HG02678 (cell line): ENCODE data around the gene CPSF4.

Experiments used
- ATAC-seq: cut with Tn5 transposase; IDR thresholded peaks from one replicate; pipeline ENCODE4 v1.9.1; 2021; ENCODE audit warnings: mild to moderate bottlenecking, moderate library complexity; ENCODE audit not compliant: unreplicated experiment

Gene CPSF4

DNA sequence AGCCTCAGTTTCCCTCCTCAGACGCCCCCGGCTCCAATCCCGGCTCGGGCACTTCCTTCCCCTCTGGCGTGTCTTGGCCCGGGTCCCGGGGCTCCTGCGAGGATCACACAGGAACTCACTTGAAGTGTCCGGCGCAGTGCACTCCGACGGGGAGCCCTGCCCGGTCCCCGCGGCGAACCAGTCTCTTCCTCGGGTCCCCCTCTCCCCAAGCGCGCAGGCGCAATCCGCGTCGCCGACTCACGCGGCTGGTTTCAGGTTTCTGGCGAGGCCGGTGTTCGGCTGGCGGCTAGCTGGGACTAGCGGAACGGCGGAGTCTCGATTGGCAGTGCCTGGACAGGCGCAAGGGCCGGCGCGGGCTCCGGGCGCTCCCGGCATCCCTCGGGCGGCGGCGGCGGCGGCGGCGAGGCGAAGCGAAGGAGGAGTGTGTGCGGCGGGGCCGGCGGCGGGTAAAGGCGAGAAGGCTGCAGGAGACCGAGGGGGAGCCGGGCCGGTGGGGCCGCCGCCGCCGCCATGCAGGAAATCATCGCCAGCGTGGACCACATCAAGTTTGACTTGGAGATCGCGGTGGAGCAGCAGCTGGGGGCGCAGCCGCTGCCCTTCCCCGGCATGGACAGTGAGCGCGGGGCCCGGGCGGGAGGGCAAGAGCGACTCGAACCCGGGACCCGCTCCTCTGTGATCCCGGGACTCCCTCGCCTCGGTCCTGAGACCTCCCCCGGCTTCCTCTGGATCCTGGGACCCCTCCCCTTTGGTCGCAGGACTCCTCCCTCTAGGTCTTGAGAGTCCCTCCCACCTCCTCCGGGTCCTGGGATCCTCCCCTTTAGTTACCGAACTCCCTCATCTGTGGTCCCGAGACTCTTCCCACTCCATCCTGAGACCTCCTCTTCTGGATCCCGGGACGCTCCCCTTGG lies at the start of gene CPSF4, which contains the start of gene PTCD1:
CPSF4 (plus strand) TSS at position 371 of the 908 bp plus-strand sequence; CDS start at position 511, 140 bp downstream.
PTCD1 (minus strand) TSS at position 226 of the 908 bp plus-strand sequence. CDS start 3,556 bp downstream, outside the sequence.
- peak; percentile 95 for ATAC-seq

DNA sequence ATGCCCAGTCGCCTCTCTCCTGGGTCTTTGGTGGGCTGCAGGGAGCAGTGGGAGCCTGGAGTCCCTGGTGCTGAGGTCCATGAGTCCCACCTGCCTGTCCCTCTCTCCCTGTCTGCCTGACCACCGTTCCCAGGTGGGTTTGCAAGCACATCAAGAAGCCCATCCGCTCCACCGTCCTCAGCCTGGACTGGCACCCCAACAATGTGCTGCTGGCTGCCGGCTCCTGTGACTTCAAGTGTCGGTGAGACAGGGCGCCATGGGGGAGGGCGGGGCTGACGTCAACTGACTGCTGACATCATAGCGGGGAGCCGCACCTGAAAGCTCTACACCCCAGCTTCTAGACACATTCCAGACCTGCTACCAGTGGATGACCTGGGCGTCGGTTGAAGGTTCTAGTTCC lies 49.0 kb upstream of the CPSF4 start:
- ATAC-seq: no peak

DNA sequence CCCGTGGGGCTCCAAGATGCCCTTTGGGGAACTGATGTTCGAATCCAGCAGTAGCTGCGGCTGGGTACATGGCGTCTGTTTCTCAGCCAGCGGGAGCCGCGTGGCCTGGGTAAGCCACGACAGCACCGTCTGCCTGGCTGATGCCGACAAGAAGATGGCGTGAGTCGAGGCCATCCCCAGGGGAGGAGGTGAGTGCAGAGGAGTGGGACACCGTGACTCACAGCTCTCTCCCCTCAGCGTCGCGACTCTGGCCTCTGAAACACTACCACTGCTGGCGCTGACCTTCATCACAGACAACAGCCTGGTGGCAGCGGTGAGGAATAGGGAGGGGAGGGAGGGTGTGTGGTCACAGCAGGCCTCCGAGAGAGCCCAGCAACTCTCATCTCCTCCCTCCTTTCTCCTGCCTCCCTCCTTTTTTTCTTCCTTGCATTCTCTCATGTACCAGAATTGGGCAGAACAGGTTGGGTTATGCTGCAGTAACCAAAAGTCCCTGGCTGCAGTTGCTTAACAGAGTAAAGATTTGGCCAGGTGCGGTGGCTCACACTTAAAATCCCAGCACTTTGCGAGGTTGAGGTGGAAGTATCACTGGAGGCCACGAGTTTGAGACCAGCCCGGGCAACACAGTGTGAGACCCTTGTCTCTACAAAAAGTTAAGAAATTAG lies 47.7 kb upstream of the CPSF4 start:
- no peak for ATAC-seq

DNA sequence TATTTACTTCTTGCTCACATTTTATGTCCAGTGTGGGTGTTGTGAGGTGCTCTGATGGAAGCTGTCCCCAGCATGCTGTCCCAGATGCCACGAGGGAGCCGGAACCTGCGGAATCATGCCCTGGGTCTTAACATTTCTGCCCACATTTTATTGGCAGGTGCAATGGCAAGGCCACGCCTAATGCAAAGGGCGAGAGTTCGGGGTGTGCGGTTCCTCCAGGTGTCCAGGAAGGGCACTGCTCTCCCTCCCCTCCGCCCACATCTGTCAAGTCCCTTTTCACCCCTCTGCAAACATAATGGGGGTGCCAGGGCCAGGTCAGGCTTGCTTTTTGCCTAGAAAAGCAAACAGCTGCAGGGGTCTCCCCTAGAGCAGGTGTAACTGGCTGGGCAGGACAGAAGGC lies 46.7 kb upstream of the CPSF4 start:
- ATAC-seq: no peak

DNA sequence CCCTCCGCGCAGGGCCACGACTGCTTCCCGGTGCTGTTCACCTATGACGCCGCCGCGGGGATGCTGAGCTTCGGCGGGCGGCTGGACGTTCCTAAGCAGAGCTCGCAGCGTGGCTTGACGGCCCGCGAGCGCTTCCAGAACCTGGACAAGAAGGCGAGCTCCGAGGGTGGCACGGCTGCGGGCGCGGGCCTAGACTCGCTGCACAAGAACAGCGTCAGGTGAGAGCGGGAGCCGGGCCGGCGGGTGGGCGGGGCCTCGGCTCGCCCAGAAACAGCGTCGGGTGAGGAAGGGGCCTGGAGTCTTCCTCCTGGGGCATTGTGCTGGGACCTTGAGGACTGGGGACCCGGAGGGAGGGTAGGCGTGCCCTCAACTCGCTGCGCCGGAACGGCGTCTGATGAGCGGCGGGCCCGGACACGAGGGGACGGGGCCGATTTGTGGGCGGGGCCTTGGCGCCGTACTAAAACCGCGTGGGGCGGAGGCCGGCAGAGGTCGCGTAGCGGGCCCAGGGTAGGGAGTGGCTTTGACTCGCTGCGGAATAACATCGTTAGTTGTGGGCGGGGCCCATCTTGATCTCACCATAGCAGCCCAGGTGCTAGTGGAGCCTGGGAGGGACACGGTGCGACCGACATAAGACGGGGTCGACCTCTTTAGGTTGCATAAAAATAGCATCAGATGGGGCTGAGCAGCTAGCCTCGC lies 45.9 kb upstream of the CPSF4 start:
- ATAC-seq: peak; percentile 57

DNA sequence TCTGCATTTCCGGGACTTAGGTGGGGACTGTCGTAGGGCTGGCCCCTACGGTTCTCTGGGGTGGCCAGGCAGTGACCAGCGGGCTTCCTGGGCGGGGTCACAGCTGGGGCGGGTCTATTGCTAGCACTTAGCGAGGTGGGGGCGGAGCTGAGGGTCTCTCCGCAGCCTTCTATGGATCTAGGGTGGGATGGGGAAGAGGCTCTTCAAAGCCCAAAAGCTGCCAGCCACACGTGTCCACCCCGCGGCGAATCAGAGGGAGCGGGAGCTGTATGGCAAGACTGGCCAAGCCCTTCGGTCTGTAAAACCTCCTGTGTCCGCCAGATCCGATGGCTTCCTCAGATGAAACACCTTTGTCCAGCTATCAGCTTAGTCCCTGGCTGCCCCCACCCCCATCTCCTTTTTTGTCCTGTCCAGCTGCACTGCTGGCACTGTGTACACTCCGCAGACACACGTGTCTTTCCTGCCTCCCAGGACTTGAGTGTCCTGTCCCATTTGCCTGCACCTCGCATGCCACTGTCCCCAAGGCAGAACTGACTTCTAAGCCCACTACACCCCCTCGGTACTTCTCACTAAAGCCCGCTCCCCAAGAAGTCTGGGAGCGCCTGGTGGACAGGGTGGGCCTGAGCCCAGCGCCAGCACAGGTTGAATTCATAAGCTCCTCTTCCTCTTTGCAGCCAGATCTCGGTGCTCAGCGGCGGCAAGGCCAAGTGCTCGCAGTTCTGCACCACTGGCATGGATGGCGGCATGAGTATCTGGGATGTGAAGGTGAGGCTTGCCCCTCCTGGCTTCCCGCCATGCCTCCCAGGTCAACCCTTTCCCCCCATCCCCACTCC lies 45.2 kb upstream of the CPSF4 start:
- no peak for ATAC-seq

DNA sequence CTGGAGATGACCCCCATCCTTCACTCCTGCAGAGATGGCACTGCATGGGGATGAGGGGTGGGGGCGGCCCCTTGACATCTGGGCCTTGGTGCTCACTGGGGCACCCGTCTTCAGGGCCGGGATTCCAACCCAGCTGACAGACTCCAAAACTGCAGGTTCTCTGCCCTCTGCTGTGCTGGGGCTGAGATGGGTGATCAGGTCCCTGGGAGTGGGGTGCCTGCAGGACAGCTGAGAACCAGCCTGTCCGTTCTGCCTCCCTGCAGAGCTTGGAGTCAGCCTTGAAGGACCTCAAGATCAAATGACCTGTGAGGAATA lies 44.6 kb upstream of the CPSF4 start:
- ATAC-seq: no peak

DNA sequence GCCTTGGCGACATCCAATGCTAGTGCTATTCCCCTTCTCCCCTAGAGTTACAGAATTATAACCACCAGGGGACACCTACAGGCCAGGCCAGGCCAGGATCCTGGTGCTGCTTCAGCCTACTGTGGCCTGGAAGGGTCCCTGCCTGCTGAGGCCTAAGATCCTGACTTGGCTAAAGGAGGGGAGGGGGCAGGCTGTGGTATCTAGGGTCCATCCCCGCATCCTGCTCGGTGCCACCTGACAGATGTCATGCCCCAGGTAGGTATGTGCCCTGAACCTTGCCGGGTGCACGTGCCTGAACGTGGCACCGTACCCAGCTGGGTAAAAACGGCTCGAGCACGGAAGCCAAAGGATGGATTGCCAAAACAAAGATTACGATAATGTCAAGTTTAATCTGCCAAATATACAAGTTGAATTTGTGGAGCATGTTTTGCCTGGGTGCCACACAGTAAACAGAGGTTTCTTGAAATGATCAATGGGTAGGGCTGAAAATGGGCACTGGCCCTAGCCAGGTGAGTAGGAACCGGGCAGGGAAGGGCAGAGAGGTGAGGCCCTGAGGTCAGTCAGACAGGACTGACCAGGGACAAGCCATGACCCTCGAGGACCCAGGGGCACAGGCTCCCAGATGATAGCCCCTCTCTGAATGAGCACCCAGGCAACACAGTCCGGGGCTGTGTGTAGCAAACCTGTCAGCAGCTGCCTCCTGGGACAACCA lies 43.0 kb upstream of the CPSF4 start:
- ATAC-seq: no peak

DNA sequence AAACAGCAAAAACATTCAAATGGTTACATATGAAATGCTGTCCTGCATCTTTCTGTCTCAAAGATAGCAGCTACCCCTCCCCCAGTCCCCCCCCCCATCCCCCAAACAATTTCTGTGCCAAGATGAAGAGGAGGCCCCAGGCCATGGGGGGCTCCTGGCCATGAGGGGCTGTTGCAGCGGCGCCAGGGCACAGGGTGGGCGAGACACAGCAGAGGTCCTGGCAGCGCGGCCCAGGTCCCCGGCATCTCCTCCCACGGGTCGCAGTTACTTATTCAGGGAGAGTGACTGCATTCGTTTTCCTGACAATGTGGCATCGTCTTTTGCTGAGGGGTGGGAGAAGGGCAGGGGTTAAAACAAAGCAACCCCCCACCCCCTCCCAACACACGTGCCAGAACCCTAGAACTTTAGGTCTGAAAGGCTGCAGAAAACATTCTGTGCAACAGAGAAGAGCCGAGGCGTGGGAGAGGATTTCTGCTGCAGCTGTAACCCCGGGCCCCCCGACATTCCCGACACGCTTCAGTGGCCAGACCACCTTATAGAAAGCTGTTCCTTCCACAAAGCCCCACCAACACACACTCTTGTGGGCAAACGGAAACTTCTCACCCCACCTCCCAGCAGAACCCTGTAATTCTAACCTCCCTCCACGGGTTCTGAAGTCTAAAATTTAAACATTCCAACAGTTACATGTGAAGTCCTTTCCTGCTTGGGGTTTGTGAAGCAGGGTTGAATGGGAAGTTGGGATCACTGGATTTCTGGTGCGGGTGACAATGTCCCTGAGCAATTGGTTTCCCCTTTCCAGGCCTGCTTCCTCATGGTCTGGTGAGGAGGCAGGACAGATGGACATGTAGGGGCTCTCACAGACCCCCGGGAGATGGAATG lies 42.1 kb upstream of the CPSF4 start:
- ATAC-seq: no peak

DNA sequence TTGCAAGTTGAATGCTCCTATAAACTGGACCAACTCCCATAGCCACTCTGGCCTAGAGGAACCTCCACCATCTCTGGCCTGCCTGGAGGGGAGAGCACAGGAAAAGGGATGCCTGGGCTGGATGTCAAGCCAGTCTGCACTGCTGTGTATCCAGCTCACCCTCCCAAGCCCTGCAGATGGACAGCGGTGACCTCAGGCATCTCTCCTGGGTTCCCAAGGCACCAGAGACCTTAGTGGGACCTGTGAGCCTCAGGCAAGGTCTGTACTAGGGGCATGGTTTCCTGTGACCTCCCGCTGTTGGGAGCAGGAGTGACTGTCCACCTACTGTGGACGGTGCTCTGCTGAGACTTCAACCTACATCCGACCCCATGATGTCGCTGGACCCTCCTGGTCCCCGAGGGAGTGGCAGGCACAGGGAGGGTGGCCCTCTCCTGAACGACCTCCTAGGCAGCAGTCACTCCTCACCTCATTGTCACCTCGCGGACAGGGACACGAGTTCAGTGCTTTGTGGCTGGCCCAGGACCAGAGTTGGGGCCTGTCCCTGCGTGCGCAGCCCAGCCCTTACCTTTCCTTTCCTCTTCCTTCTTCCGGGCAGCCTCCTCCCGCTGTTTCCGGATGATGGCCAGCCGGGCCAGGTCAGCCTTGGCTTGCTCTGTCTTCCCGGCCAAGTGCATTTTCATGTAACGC lies 41.3 kb upstream of the CPSF4 start:
- no peak for ATAC-seq

DNA sequence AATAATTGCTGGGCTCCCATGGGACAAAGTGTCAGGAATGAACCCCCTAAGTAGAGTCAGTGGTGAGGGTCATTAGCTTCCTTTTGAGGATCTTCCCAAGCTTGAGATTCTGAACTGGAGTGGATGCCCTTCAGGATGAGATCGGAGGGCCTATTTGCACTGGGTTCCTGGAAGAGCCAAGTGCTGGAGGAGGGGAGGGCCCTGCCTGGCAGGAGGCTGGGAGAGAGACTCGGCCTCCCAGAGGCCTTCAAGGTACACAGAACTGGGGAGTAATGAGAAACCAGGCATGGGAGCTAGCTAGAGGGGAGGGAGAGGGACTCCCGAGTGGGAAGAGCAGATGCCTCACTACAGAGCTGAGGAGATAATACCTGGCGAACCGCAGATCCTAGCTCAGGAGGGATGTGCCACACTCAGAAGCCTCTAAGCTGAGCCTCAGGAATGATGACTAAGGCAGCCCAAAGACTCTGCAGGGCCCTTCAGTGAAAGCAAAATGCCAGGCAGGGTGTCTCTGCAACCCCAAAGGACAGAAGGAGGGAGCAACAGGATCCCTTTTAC lies 39.8 kb upstream of the CPSF4 start:
- ATAC-seq: no peak

DNA sequence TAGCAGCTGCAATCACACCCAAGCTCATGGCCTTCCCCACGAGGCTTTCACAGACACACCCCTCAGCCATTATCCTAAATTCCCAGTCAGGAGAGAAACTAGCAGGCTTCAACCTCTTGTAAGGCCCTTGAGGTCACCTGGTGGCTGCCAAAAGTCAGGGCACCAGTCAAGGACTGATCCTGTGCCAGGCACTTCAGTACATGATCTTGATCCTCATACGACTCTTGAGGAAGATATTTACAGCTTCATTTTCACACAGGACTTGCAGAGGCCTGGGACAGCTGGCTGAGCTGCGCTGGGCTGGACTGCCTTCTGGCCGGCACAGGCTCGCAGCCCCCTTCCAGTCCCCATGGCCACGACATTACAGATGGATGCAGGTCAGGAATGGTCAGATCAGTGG lies 39.1 kb upstream of the CPSF4 start:
- ATAC-seq: no peak

DNA sequence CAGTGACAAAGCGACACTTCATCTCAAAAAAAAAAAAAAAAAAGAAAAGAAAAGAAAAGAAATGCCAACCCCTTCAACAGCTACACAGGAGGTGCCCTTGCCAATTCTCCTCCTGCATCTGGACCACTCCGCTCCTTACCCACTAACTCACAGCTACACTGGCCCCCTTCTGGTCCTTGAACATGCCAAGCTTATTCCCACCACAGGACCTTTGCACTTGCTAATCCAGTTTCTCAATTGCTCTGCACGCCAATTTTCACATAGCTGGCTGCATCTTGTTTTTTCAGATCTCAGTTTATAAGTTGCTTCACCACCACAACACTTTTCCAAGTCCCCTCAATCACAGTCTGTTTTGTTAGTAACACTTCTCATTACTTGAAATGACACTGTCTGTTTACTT lies 35.9 kb upstream of the CPSF4 start:
- ATAC-seq: no peak

DNA sequence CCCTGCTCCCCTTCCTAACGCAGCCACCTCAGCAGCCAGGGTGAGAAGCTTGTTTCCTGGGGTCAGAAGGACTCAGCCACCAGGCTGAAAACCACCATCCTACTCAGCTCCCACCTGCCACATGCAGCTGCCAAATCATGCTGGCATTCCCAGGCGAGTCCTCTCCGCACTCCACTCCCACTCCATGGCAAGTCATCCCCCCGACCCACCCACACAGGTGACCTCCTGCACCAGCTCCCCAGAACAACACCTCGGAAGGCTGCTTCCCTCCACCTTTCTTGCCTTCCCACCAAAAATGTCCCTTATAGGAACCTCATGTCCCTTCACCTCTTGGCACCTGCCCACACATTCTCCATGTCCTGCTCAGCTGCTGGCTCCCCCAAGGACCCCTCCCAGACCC lies 35.0 kb upstream of the CPSF4 start:
- ATAC-seq: no peak

DNA sequence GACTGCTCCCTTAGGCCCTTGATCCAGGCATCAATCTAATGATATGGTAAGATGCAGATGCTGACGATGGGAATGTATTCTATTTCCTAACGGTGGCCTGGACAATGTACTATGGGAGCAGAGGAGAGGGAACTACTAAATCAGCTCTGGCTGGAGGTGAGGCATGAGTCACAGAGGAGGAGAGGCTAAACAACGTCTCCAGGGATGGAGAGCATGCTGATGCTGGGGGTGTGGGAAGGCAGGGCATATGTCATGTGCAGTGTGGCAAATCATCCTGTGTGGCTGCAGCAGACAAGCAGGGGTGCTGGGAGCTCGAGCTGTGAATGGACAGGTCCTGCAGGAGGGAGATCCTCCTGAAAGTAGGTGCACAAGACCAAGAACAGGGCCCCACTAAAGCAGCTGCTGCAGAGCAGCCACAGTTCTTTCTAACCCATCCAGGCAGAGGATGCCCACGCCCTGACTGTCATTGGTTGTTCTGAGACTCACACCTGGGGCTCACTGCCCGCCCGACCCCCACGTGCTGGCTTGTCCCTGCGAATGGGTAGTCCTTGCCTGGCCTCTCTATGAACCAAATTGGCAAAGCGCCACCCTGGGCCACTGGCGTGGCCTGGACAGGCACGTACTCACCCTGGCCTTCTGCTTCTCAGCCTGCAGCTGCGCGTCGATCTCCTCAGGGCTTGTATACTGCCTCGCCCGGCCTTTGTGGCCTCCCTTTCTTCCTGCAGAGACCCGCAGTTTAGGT lies 34.3 kb upstream of the CPSF4 start:
- ATAC-seq: no peak

DNA sequence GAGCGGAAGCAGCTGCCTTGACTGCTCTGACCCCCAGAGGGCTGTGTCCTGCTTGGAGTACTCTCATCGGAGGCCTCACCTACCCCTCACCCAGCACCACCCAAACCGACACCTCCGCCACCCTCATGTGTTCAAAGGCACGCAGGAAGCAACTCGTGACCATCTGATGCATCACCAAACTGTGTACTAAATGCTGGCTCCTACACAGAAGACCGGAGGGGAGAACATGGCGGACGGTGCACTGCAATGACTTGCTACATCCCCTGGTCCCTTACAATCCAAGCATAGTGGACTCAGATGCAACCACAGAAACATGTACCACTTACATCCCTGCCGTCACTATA lies 33.8 kb upstream of the CPSF4 start:
- no peak for ATAC-seq

DNA sequence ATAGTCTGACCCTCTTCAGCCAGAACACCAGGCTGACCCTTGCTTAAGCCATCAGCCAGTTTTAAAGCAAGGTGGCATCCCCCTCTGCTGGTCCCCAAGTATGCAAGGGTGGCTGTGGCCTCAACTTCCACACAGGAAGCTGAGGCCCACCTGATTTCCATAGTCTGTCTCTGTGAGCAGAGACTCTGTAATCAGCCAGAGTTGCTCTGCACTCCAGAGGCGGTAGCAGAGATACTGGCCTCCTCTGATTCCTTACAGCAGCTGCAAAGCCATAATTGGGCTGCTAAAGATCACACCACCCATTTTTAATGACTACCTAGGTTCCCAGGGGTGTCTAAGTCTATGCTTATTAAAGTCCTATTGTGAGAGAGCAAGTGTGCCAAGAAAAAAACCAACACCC lies 32.2 kb upstream of the CPSF4 start:
- ATAC-seq: no peak

DNA sequence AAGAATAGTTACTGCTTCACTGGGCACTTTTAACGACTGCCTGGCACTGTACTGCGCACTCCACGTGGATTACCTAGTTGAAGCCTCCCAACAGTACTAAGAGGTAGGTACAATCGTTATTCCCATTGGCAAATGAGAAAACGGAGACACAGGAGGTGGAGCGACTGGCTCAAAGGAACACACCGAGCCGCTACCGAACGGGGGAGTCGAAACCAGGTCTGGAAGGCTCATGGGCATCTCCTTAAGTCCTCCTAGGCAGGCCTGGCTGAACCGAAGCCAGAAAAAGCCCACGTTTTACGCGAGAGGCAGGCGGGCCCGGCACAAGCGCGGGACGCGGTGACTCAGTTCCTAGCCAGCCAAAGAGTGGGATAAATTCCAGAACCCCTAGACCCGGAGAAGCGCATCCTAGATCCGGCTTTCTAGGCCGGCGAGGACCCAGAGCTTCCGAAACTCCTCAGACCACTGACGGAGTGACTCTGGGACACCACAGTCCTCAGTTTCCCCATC lies 30.8 kb upstream of the CPSF4 start:
- peak; percentile 1 for ATAC-seq
